Measurements from ENCODE around the gene ZNRD2.

DNA sequence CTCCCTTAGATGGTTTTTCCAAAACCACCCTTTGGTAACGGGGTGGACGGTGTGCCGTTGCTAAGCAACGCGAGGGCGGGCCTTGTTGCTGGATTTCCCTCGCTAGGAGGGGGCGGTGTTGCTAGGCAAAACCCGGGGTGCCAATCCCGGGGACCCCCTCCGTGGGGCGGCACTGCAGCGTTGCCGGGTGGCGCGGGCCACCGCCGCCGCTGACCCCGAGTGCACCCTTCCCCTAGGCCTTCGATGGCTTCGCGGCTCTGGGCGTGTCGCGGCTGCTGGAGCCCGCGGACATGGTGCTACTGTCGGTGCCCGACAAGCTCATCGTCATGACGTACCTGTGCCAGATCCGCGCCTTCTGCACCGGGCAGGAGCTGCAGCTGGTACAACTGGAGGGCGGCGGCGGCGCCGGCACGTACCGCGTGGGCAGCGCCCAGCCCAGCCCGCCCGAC is 14.5 kb downstream of the ZNRD2 start:
- no peak for TF ChIP-seq EZH2 (IDR thresholded peaks at IDR 0.05)
- no peak for TF ChIP-seq POLR2AphosphoS5 (IDR thresholded peaks at IDR 0.05; ENCODE audit: borderline replicate concordance, low read depth, low read length)
